Smooth muscle cell (in vitro differentiated cells): ENCODE results near the gene ACADL. TPM values are rescaled to one million over a fixed set of nuclear protein-coding genes. Genes with fewer than 3 reads are reported as not detected.

Source experiments
- DNase-seq: peaks from one replicate; lab custom pipeline; 2025; ENCODE audit not compliant: unreplicated experiment; lab: John Stamatoyannopoulos, UW
- H2AFZ ChIP-seq: fragments of 200-600 bp; sonication (generic); 2 replicates; pipeline ENCODE4 v1.6.0; 2016; ENCODE audit warnings: antibody characterized with exemption, low read depth, mild to moderate bottlenecking
- H3F3A ChIP-seq: fragments of 200-600 bp; sonication (generic); 2 replicates; pipeline ENCODE4 v1.6.0; 2017; ENCODE audit warnings: antibody characterized with exemption, low read depth
- H3K27ac ChIP-seq: fragments of 200-600 bp; sonication (generic); 2 replicates; pipeline ENCODE4 v1.5.1; 2016; ENCODE audit warnings: low read depth, mild to moderate bottlenecking
- H3K27me3 ChIP-seq: fragments of 200-600 bp; sonication (generic); 2 replicates; pipeline ENCODE4 v1.6.1; 2016; ENCODE audit warnings: low read depth, mild to moderate bottlenecking
- H3K36me3 ChIP-seq: fragments of 200-600 bp; sonication (generic); 2 replicates; pipeline ENCODE4 v1.5.1; 2016; ENCODE audit warnings: low read depth
- H3K4me1 ChIP-seq: fragments of 200-600 bp; sonication (generic); 2 replicates; pipeline ENCODE4 v1.5.1; 2016; ENCODE audit warnings: low read depth
- H3K4me2 ChIP-seq: fragments of 200-600 bp; sonication (generic); 2 replicates; pipeline ENCODE4 v1.6.0; 2016; ENCODE audit warnings: mild to moderate bottlenecking
- H3K4me3 ChIP-seq: fragments of 200-600 bp; sonication (generic); 2 replicates; pipeline ENCODE4 v1.5.1; 2016; ENCODE audit warnings: mild to moderate bottlenecking
- H3K79me2 ChIP-seq: fragments of 200-600 bp; sonication (generic); 2 replicates; pipeline ENCODE4 v1.6.0; 2016; ENCODE audit warnings: low read depth, mild to moderate bottlenecking
- H3K9ac ChIP-seq: fragments of 200-600 bp; sonication (generic); 2 replicates; pipeline ENCODE4 v1.6.0; 2016; ENCODE audit warnings: low read depth
- H3K9me3 ChIP-seq: fragments of 200-600 bp; sonication (generic); replicated peaks from 2 replicates; pipeline ENCODE4 v1.5.1; 2016; ENCODE audit warnings: low read depth
- H4K20me1 ChIP-seq: fragments of 200-600 bp; sonication (generic); 2 replicates; pipeline ENCODE4 v1.6.0; 2016; ENCODE audit warnings: low read depth
- WGBS: methylation state at CpG from one replicate; pipeline ENCODE4 v1.1.7; 2016; ENCODE audit warnings: low lambda C conversion rate; 5-methylcytosine and 5-hydroxymethylcytosine counted together
- polyA plus RNA-seq: library from polyadenylated mRNA; unstranded; fragments of >200 nt; fragmentation: Nextera tagmentation; extraction: Ambion mirVana; gene quantifications from 2 replicates; pipeline ENCODE4 v1.2.1, GENCODE V29; 2016
- total RNA-seq: library from RNA; depleted of rRNA; stranded (reverse); fragments of >200 nt; gene quantifications from 2 replicates; pipeline ENCODE4 v1.2.3, GENCODE V29; 2014
- TF ChIP-seq, protein P1 (sequence below): fragments of 200-600 bp; sonication (generic); IDR thresholded peaks from 2 replicates; pipeline ENCODE4 v1.5.1; 2017; ENCODE audit warnings: borderline replicate concordance, mild to moderate bottlenecking, antibody characterized with exemption; ENCODE audit not compliant: insufficient read depth, poor library complexity, severe bottlenecking

Gene ACADL
- total and polyA plus RNA-seq, 2 experiments from 2014 or later, result 1.3 to 6.2 TPM

DNA sequence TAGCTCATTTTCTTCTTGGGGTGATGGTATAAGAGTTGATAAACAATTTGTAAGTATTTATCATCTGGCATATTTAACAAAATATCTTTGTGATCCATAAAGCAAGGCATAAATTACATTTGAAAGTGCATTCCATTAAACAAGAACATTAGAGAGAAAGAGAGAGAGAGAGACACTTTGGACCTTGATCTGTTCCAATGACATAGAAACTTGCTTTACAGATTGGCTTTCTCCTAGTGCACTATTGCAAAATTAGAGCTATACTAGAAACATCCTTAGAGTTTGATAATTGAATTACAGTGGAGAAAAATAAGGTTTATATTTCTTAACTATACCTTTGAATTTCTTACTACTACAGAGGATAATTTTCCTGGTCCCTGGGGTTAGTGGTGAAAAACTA, 5.7 kb upstream of the ACADL start:
- Histone ChIP-seq H3K4me1 (peaks cover 8% of the 10 kb centered on the region), H3F3A (no peaks in the 10 kb centered on the region), H4K20me1 (no peaks in the 10 kb centered on the region), H3K27me3 (no peaks in the 10 kb centered on the region), H3K4me2 (no peak overlapping the region), H3K36me3 (no peaks in the 10 kb centered on the region), H3K27ac (no peak overlapping the region), H3K4me3 (no peak overlapping the region), H2AFZ (no peak overlapping the region), H3K79me2 (no peaks in the 10 kb centered on the region), H3K9ac (no peak overlapping the region), H3K9me3 (no peaks in the 10 kb centered on the region)
- TF ChIP-seq, protein P1, sequence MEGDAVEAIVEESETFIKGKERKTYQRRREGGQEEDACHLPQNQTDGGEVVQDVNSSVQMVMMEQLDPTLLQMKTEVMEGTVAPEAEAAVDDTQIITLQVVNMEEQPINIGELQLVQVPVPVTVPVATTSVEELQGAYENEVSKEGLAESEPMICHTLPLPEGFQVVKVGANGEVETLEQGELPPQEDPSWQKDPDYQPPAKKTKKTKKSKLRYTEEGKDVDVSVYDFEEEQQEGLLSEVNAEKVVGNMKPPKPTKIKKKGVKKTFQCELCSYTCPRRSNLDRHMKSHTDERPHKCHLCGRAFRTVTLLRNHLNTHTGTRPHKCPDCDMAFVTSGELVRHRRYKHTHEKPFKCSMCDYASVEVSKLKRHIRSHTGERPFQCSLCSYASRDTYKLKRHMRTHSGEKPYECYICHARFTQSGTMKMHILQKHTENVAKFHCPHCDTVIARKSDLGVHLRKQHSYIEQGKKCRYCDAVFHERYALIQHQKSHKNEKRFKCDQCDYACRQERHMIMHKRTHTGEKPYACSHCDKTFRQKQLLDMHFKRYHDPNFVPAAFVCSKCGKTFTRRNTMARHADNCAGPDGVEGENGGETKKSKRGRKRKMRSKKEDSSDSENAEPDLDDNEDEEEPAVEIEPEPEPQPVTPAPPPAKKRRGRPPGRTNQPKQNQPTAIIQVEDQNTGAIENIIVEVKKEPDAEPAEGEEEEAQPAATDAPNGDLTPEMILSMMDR, result no peak
- no peak for DNase-seq

DNA sequence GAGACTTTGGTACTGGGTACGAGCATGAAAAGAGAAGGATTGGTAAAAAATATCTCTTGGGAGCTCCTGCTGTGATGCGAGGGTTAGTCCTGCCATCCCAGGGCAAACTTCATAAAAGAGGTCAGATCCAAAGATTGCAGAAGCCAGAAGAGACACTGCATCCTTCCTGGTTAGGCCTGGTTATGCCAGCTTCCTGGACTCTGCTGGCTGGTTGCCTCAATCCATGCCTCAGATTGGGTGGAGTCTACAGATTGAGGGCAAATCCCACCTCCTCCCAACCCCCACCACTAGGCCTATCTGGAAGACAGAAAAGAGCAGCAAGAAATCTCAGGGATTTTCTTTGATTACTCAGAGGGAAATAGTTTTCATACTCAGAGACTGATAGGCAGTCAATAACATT, 5.3 kb upstream of the ACADL start:
- H3K4me2 ChIP-seq, result no peak overlapping the region
- no peaks in the 10 kb centered on the region for H4K20me1 ChIP-seq
- H3K9ac ChIP-seq, result no peak overlapping the region
- H3K79me2 ChIP-seq, result no peaks in the 10 kb centered on the region
- no peaks in the 10 kb centered on the region for H3K27me3 ChIP-seq
- no peaks in the 10 kb centered on the region for H3K9me3 ChIP-seq
- H3K4me1 ChIP-seq, result peaks cover 11% of the 10 kb centered on the region
- H3K4me3 ChIP-seq, result no peak overlapping the region
- H3F3A ChIP-seq, result no peaks in the 10 kb centered on the region
- TF ChIP-seq, protein P1, result no peak
- no peak for DNase-seq
- no peak overlapping the region for H2AFZ ChIP-seq
- no peak overlapping the region for H3K27ac ChIP-seq
- 93% methylated on average over 2 of the region's 2 CpGs for WGBS
- no peaks in the 10 kb centered on the region for H3K36me3 ChIP-seq

DNA sequence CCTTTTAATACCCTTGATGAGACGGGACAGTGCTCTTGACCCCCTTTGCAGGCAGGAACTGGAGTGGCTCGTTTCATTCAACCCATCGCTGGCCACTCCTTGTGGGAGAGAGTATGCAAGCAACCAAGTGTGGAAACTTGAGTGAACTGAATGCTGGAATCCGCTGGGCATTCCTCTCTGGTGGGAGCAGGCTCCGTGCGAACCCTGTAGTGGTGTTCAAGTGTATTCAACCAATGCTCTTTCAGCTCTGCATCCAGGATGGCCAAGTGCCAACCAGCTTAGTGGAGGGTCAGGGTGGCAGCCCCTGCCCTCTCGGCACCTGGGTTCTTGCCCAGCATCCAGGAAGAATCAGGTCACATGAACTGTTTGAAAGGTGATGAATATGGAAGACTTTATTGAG, 3.3 kb upstream of the ACADL start:
- no peaks in the 10 kb centered on the region for H3K9me3 ChIP-seq
- DNase-seq, result no peak
- WGBS, result 95% methylated on average over 7 of the region's 7 CpGs

More for the DNA sequence above, 3.3 kb upstream of the ACADL start:
- no peaks in the 10 kb centered on the region for H3F3A ChIP-seq
- no peaks in the 10 kb centered on the region for H4K20me1 ChIP-seq
- peaks cover 15% of the 10 kb centered on the region for H3K4me1 ChIP-seq
- no peak overlapping the region for H3K27ac ChIP-seq
- H2AFZ ChIP-seq, result no peak overlapping the region
- H3K9ac ChIP-seq, result no peak overlapping the region
- no peak overlapping the region for H3K4me2 ChIP-seq
- no peaks in the 10 kb centered on the region for H3K36me3 ChIP-seq
- H3K79me2 ChIP-seq, result no peaks in the 10 kb centered on the region
- TF ChIP-seq, protein P1, result no peak
- H3K27me3 ChIP-seq, result peaks cover 11% of the 10 kb centered on the region
- no peak overlapping the region for H3K4me3 ChIP-seq
